Thyroid gland (tissue), 4 donors: ENCODE results near the gene NADSYN1.

Experiments used
- POLR2A ChIP-seq, 2 donors: fragments of 450-650 bp; IDR thresholded peaks; one replicate each; pipeline ENCODE4 v1.6.1; 2017; ENCODE audit warnings: antibody characterized with exemption in 2 of 2, mild to moderate bottlenecking in 2 of 2, moderate library complexity in 1 of 2
- TF ChIP-seq, protein P1 (sequence below), 6 experiments: fragments of 200-600 bp in 3 of 6; fragments of 450-650 bp in 3 of 6; sonication (generic) in 3 of 6; IDR thresholded peaks; one replicate each; pipeline ENCODE4 v1.5.1; 2016 to 2019; ENCODE audit warnings: antibody characterized with exemption in 6 of 6, mild to moderate bottlenecking in 2 of 6, inconsistent platforms in 1 of 6, moderate library complexity in 1 of 6

DNA sequence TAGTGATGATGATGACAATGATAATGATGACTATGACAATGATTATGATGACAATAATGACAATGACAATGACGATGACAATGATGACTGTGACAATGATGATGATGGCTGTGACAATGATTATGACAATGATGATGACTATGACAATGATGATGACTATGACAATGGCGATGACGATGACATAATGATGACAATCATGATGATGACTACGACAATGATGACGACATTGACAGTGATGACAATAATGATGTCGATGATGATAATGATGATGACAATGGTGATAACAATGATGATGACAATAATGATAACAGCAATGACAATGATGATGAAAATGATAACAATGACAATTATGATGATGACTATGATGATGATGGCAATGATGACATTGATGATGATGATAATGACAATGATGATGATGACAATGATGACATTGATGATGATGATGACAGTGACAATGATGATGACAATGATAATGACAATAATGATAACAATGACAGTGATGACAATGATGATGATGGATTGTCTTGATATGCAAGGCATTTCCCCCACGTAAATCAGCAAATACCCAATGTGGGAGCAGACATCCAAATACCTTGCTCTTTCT is 42.5 kb upstream of the NADSYN1 start:
- TF ChIP-seq, protein P1, sequence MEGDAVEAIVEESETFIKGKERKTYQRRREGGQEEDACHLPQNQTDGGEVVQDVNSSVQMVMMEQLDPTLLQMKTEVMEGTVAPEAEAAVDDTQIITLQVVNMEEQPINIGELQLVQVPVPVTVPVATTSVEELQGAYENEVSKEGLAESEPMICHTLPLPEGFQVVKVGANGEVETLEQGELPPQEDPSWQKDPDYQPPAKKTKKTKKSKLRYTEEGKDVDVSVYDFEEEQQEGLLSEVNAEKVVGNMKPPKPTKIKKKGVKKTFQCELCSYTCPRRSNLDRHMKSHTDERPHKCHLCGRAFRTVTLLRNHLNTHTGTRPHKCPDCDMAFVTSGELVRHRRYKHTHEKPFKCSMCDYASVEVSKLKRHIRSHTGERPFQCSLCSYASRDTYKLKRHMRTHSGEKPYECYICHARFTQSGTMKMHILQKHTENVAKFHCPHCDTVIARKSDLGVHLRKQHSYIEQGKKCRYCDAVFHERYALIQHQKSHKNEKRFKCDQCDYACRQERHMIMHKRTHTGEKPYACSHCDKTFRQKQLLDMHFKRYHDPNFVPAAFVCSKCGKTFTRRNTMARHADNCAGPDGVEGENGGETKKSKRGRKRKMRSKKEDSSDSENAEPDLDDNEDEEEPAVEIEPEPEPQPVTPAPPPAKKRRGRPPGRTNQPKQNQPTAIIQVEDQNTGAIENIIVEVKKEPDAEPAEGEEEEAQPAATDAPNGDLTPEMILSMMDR (IDR thresholded peaks at IDR 0.05), result no peak
- no peak for TF ChIP-seq POLR2A (IDR thresholded peaks at IDR 0.05)
